SK-N-SH (cell line): ENCODE measurements around the gene CPA4. TPM values are rescaled to one million over a fixed set of nuclear protein-coding genes. Genes with fewer than 3 reads are reported as not detected.

Experiments used
- CTCF ChIA-PET: fragments of 300-600, 350-600 bp; formaldehyde crosslinking; extraction: SDS; loops from one replicate; lab custom pipeline; 2021; lab: Yijun Ruan, JAX
- POLR2A ChIA-PET: fragments of 350-600 bp; sonication (Branson Sonifier 250); formaldehyde crosslinking; extraction: SDS; loops from one replicate; lab custom pipeline; 2020; ENCODE audit warnings: antibody characterized with exemption, inconsistent platforms; lab: Yijun Ruan, JAX
- DNase-seq: peaks from one replicate; pipeline ENCODE4 v3.0.0; 2012
- H2AFZ ChIP-seq: fragments of 200-600 bp; sonication (generic); 2 replicates; pipeline ENCODE4 v1.8.1; 2016; ENCODE audit warnings: antibody characterized with exemption, mild to moderate bottlenecking, low read depth
- H3F3A ChIP-seq: fragments of 200-600 bp; sonication (generic); replicated peaks from 2 replicates; pipeline ENCODE3; 2016; ENCODE audit warnings: antibody characterized with exemption, mild to moderate bottlenecking; ENCODE audit not compliant: insufficient read depth
- H3K27ac ChIP-seq, 2 experiments: fragments of 200-500 bp in 1 of 2; fragments of 200-600 bp in 1 of 2; sonication (Bioruptor generic) in 1 of 2; sonication (generic), shearing (Covaris generic) in 1 of 2; 2 replicates each; pipeline versions ENCODE4 v1.5.1 to v1.6.1; 2014 to 2016; ENCODE audit warnings: low read depth in 2 of 2, inconsistent platforms in 1 of 2, low read length in 1 of 2, mild to moderate bottlenecking in 1 of 2, mixed read lengths in 1 of 2
- H3K27me3 ChIP-seq: fragments of 200-600 bp; sonication (generic), shearing (Covaris generic); 2 replicates; pipeline ENCODE4 v1.6.1; 2016; ENCODE audit warnings: mixed run types; ENCODE audit not compliant: insufficient read depth
- H3K36me3 ChIP-seq, 2 experiments: fragments of 200-500 bp in 1 of 2; fragments of 200-600 bp in 1 of 2; sonication (Bioruptor generic) in 1 of 2; sonication (generic) in 1 of 2; replicated peaks in 1 of 2; 2 replicates each; pipeline versions ENCODE3 to v1.5.1; 2014 to 2016; ENCODE audit warnings: low read length in 1 of 2, mild to moderate bottlenecking in 1 of 2; ENCODE audit not compliant: insufficient read depth in 2 of 2, control insufficient read depth in 1 of 2
- H3K4me1 ChIP-seq, 2 experiments: fragments of 200-500 bp in 1 of 2; fragments of 200-600 bp in 1 of 2; sonication (Bioruptor generic) in 1 of 2; sonication (generic), shearing (Covaris generic) in 1 of 2; 2 replicates each; pipeline versions ENCODE4 v1.5.1 to v1.6.1; 2014 to 2016; ENCODE audit warnings: low read depth in 1 of 2, low read length in 1 of 2, mixed run types in 1 of 2; ENCODE audit not compliant: insufficient read depth in 2 of 2, control insufficient read depth in 1 of 2
- H3K4me2 ChIP-seq: fragments of 200-600 bp; sonication (generic), shearing (Covaris generic); 2 replicates; pipeline ENCODE4 v1.6.1; 2017; ENCODE audit warnings: mixed run types
- H3K4me3 ChIP-seq, 2 experiments: fragments of 200-500 bp in 1 of 2; fragments of 200-600 bp in 1 of 2; sonication (Bioruptor generic) in 1 of 2; sonication (generic), shearing (Covaris generic) in 1 of 2; 2 replicates each; pipeline versions ENCODE4 v1.5.1 to v1.8.1; 2014 to 2016; ENCODE audit warnings: low read depth in 2 of 2, inconsistent platforms in 1 of 2, low read length in 1 of 2, mild to moderate bottlenecking in 1 of 2, mixed read lengths in 1 of 2, moderate library complexity in 1 of 2
- H3K79me2 ChIP-seq: fragments of 200-600 bp; sonication (generic); 2 replicates; pipeline ENCODE4 v1.8.1; 2017; ENCODE audit warnings: mild to moderate bottlenecking; ENCODE audit not compliant: insufficient read depth
- H3K9ac ChIP-seq: fragments of 200-600 bp; sonication (generic); 2 replicates; pipeline ENCODE4 v1.6.1; 2017; ENCODE audit warnings: mixed run types
- H3K9me2 ChIP-seq: fragments of 200-600 bp; sonication (generic); 2 replicates; pipeline ENCODE4 v1.6.1; 2017; ENCODE audit warnings: mixed run types
- H3K9me3 ChIP-seq: fragments of 200-600 bp; sonication (generic); 2 replicates; pipeline ENCODE4 v1.6.1; 2017; ENCODE audit warnings: mixed run types, mild to moderate bottlenecking, moderate library complexity
- H4K20me1 ChIP-seq: fragments of 200-600 bp; sonication (generic); 2 replicates; pipeline ENCODE4 v1.6.1; 2017; ENCODE audit warnings: mild to moderate bottlenecking, mixed run types; ENCODE audit not compliant: insufficient read depth
- ELF1 ChIP-seq: IDR thresholded peaks from 2 replicates; pipeline ENCODE4 v1.4.0; 2012
- EP300 ChIP-seq, 2 experiments: IDR thresholded peaks; 2 replicates each; pipeline versions ENCODE4 v1.4.0 to v1.6.1; 2012; ENCODE audit warnings: borderline replicate concordance in 1 of 2, low read depth in 1 of 2, low read length in 1 of 2
- EZH2phosphoT487 ChIP-seq: fragments of 200-600 bp; sonication (generic); IDR thresholded peaks from 2 replicates; pipeline ENCODE4 v1.6.1; 2017; ENCODE audit warnings: low read depth, mixed run types, mild to moderate bottlenecking, antibody characterized with exemption, moderate library complexity, borderline replicate concordance
- FOSL2 ChIP-seq: IDR thresholded peaks from 2 replicates; pipeline ENCODE4 v1.4.0; 2012; ENCODE audit warnings: low read depth, mild to moderate bottlenecking, moderate library complexity, borderline replicate concordance
- FOXJ3 ChIP-seq: sonication (generic); formaldehyde crosslinking; IDR thresholded peaks from 2 replicates; pipeline ENCODE4 v1.5.1; 2020; ENCODE audit warnings: mild to moderate bottlenecking, missing genetic modification reagents
- FOXM1 ChIP-seq: IDR thresholded peaks from 2 replicates; pipeline ENCODE4 v1.4.0; 2012; ENCODE audit warnings: low read depth, mild to moderate bottlenecking
- GABPA ChIP-seq: IDR thresholded peaks from 2 replicates; pipeline ENCODE4 v1.4.0; 2012; ENCODE audit warnings: low read depth, mild to moderate bottlenecking
- PBX3 ChIP-seq: IDR thresholded peaks from 2 replicates; pipeline ENCODE4; 2012
- POLR2AphosphoS5 ChIP-seq: IDR thresholded peaks from 2 replicates; pipeline ENCODE4 v1.6.1; 2012; ENCODE audit warnings: low read depth, low read length
- RAD21 ChIP-seq: IDR thresholded peaks from 2 replicates; pipeline ENCODE4 v1.6.1; 2012; ENCODE audit warnings: mild to moderate bottlenecking, low read length
- RFX5 ChIP-seq: IDR thresholded peaks from 2 replicates; pipeline ENCODE4 v1.6.1; 2012; ENCODE audit warnings: mild to moderate bottlenecking, improper control_type of control experiment, low read length
- RXRA ChIP-seq: IDR thresholded peaks from 2 replicates; pipeline ENCODE4 v1.4.0; 2012; ENCODE audit warnings: low read depth, mild to moderate bottlenecking, borderline replicate concordance
- SIN3A ChIP-seq: IDR thresholded peaks from 2 replicates; pipeline ENCODE4 v1.6.1; 2012; ENCODE audit warnings: low read depth, mild to moderate bottlenecking, low read length, moderate library complexity, borderline replicate concordance
- TAF1 ChIP-seq: IDR thresholded peaks from 2 replicates; pipeline ENCODE4 v1.6.1; 2012; ENCODE audit warnings: low read depth, mild to moderate bottlenecking, low read length, moderate library complexity, borderline replicate concordance
- TCF12 ChIP-seq: IDR thresholded peaks from 2 replicates; pipeline ENCODE4 v1.4.0; 2012
- TEAD4 ChIP-seq: IDR thresholded peaks from 2 replicates; pipeline ENCODE4 v1.4.0; 2012; ENCODE audit warnings: mild to moderate bottlenecking, borderline replicate concordance; ENCODE audit not compliant: insufficient read depth
- USF2 ChIP-seq: fragments of 150-350 bp; IDR thresholded peaks from 2 replicates; pipeline ENCODE4 v1.6.1; 2017; ENCODE audit warnings: antibody characterized with exemption, low read length, low read depth, borderline replicate concordance
- YY1 ChIP-seq: IDR thresholded peaks from 2 replicates; pipeline ENCODE4 v1.4.0; 2012; ENCODE audit warnings: low read depth, mild to moderate bottlenecking
- WGBS: methylation state at CpG from one replicate; pipeline ENCODE4 v1.1.6; 2017; ENCODE audit warnings: low lambda C conversion rate; 5-methylcytosine and 5-hydroxymethylcytosine counted together
- polyA plus RNA-seq, 3 experiments: library from polyadenylated mRNA; depleted of rRNA; stranded (reverse); fragments of >200 nt; gene quantifications; 2 replicates each; pipeline ENCODE4 v1.2.3, GENCODE V29; 2012
- TF ChIP-seq, protein P1 (sequence below): IDR thresholded peaks from 2 replicates; pipeline ENCODE4 v1.4.0; 2012; ENCODE audit warnings: low read depth
- TF ChIP-seq, protein P2 (sequence below): IDR thresholded peaks from 2 replicates; pipeline ENCODE4 v1.4.0; 2012; ENCODE audit warnings: low read depth, borderline replicate concordance
- TF ChIP-seq, protein P3 (sequence below): IDR thresholded peaks from 2 replicates; pipeline ENCODE4 v1.4.0; 2012; ENCODE audit warnings: low read depth, borderline replicate concordance

CPA4 gene
- polyA plus RNA-seq, 1 of the 3 experiments (the other 2 are of a cell fraction): 176 TPM

DNA sequence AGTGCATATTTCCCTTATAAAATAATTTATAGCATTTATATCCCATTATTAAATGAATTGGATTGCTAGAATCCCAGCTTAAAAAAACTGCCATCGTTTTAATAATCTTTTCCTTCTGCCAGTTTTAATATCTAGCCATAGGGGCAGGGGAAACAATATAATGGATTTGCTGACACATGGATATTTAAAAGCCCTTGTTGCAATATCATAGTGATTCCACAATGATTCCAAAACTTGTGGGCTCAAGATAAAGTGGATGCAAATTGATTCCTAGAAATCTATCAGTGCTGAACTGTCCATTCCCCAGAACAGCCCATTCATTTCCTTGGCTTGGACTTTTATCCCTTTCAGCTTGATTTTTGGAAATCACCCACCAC lies 23.7 kb upstream of the CPA4 start:
- Histone ChIP-seq H3K9me2 (no peaks in the 10 kb centered on the region), H3K9me3 (no peaks in the 10 kb centered on the region), H2AFZ (no peak overlapping the region), H3K27me3 (no peaks in the 10 kb centered on the region), H3K27ac (no peak overlapping the region), H3F3A (no peaks in the 10 kb centered on the region), H4K20me1 (no peaks in the 10 kb centered on the region), H3K4me3 (no peak overlapping the region), H3K79me2 (no peaks in the 10 kb centered on the region), H3K4me1 (no peaks in the 10 kb centered on the region; a peak in 1 of 4 replicates), H3K9ac (no peak overlapping the region), H3K4me2 (no peak overlapping the region), H3K36me3 (no peaks in the 10 kb centered on the region)
- no peak for DNase-seq
- CTCF ChIA-PET: interaction anchor here (0.6 to 3.8 kb wide), 5 partner anchors 8 to 197 kb away, joined by 3 to 17 read pairs (median 4); partner anchors contain the start of gene CPA4
- 67% methylated on average over 1 of the region's 1 CpG for WGBS
- no peak for TF ChIP-seq RXRA
- no peak for TF ChIP-seq TAF1
- TF ChIP-seq, protein P1, sequence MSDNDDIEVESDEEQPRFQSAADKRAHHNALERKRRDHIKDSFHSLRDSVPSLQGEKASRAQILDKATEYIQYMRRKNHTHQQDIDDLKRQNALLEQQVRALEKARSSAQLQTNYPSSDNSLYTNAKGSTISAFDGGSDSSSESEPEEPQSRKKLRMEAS: no peak
- no peak for TF ChIP-seq GABPA
- no peak for TF ChIP-seq ELF1
- no peak for TF ChIP-seq RAD21
- no peak for TF ChIP-seq POLR2AphosphoS5
- TF ChIP-seq SIN3A: no peak
- POLR2A ChIA-PET: no interaction called here

DNA sequence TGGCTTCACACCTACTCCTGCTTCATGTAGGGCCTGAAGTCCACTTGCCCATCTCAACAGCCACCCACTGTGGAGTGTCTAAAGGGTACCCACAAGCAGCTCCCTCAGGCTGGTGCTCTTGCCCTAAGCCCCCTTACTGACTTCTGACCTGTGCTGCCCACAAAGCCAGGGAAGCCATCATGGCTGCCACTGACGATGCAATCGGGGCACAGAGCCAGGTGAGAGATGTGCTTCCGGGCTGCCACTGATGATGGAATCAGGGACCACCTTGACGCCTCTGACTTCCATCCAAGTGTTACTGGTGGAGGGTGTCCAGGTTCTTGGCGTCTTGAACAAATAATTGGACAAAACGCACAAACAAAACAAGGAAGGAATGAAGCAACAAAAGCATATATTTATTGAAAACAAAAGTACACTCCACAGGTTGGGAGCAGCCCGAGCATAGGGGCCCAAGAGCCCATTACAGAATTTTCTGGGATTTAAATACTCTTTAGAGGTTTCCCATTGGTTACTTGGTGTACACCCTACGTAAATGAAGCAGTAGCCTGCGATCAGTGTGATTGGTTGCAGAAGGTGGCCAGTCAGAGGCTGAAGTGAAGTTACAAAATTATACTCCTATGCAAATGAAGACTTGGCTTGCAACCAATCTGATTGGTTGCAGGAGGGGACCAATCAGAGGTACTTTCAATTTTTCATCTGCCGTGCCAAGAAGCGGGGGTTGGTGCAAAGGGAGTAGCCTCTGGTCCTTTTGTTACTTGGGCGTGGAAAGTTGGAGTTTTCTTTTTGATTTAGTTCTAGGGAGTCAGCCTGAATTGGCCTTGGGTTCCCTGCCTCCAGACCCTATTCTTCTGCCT lies 21.8 kb upstream of the CPA4 start:
- H2AFZ ChIP-seq: no peak overlapping the region
- POLR2A ChIA-PET: no interaction called here
- no peak for TF ChIP-seq YY1
- TF ChIP-seq FOSL2: no peak
- no peak for TF ChIP-seq TEAD4
- TF ChIP-seq ELF1: no peak
- TF ChIP-seq TAF1: no peak
- TF ChIP-seq, protein P2, sequence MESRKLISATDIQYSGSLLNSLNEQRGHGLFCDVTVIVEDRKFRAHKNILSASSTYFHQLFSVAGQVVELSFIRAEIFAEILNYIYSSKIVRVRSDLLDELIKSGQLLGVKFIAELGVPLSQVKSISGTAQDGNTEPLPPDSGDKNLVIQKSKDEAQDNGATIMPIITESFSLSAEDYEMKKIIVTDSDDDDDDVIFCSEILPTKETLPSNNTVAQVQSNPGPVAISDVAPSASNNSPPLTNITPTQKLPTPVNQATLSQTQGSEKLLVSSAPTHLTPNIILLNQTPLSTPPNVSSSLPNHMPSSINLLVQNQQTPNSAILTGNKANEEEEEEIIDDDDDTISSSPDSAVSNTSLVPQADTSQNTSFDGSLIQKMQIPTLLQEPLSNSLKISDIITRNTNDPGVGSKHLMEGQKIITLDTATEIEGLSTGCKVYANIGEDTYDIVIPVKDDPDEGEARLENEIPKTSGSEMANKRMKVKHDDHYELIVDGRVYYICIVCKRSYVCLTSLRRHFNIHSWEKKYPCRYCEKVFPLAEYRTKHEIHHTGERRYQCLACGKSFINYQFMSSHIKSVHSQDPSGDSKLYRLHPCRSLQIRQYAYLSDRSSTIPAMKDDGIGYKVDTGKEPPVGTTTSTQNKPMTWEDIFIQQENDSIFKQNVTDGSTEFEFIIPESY: no peak
- TF ChIP-seq PBX3: no peak
- TF ChIP-seq, protein P3, sequence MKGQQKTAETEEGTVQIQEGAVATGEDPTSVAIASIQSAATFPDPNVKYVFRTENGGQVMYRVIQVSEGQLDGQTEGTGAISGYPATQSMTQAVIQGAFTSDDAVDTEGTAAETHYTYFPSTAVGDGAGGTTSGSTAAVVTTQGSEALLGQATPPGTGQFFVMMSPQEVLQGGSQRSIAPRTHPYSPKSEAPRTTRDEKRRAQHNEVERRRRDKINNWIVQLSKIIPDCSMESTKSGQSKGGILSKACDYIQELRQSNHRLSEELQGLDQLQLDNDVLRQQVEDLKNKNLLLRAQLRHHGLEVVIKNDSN: no peak
- TF ChIP-seq EP300 (IDR thresholded peaks at IDR 0.05; ENCODE audit: borderline replicate concordance in 1 of 2, low read depth in 1 of 2, low read length in 1 of 2): no peak
- TF ChIP-seq RFX5: no peak
- TF ChIP-seq FOXJ3 (CRISPR knock-in tag): no peak
- no peak for TF ChIP-seq EZH2phosphoT487
- no peak for TF ChIP-seq TCF12
- no peak for TF ChIP-seq USF2
- TF ChIP-seq, protein P1: no peak
- no peak for TF ChIP-seq FOXM1

More for the DNA sequence above, 21.8 kb upstream of the CPA4 start:
- H3K9ac ChIP-seq: no peak overlapping the region
- H3K27ac ChIP-seq: no peak overlapping the region
- H3K4me2 ChIP-seq: no peak overlapping the region
- no peaks in the 10 kb centered on the region; a peak in 2 of 4 replicates for H3K4me1 ChIP-seq
- CTCF ChIA-PET: interaction anchor here (0.9 to 3.5 kb wide), 2 partner anchors 199 to 487 kb away, joined by 6 to 12 read pairs; no protein-coding TSS in a partner anchor
- H3K27me3 ChIP-seq: no peaks in the 10 kb centered on the region
- H3K9me3 ChIP-seq: no peaks in the 10 kb centered on the region
- H3K4me3 ChIP-seq: no peak overlapping the region
- no peaks in the 10 kb centered on the region for H3F3A ChIP-seq
- no peak for DNase-seq
- no peaks in the 10 kb centered on the region for H3K36me3 ChIP-seq
- no peaks in the 10 kb centered on the region for H4K20me1 ChIP-seq
- WGBS: 90% methylated on average over 12 of the region's 12 CpGs
- no peaks in the 10 kb centered on the region for H3K9me2 ChIP-seq
- H3K79me2 ChIP-seq: no peaks in the 10 kb centered on the region
